H1 (cell line): ENCODE data around the gene EEPD1.

Experiments
- EGR1 ChIP-seq: IDR thresholded peaks from 2 replicates; pipeline ENCODE4 v1.6.1; 2011; ENCODE audit warnings: low read depth, low read length, borderline replicate concordance
- GTF2F1 ChIP-seq: IDR thresholded peaks from 2 replicates; pipeline ENCODE4 v1.6.1; 2012; ENCODE audit warnings: low read depth, low read length, improper control_type of control experiment, borderline replicate concordance
- JUN ChIP-seq: IDR thresholded peaks from 2 replicates; pipeline ENCODE4 v1.6.1; 2011; ENCODE audit warnings: low read depth, mild to moderate bottlenecking, improper control_type of control experiment, low read length
- NRF1 ChIP-seq: IDR thresholded peaks from 2 replicates; pipeline ENCODE4 v1.6.1; 2011; ENCODE audit warnings: mild to moderate bottlenecking, low read depth, low read length, improper control_type of control experiment
- PHF8 ChIP-seq: fragments of 200-600 bp; sonication (generic); conservative IDR thresholded peaks from 2 replicates; pipeline ENCODE4 v1.7.1; 2012; ENCODE audit warnings: low read depth, mild to moderate bottlenecking, inconsistent platforms, low read length, moderate library complexity
- POLR2AphosphoS5 ChIP-seq: IDR thresholded peaks from 2 replicates; pipeline ENCODE4 v1.6.1; 2011; ENCODE audit warnings: low read depth, low read length
- RFX5 ChIP-seq: IDR thresholded peaks from 2 replicates; pipeline ENCODE4 v1.6.1; 2011; ENCODE audit warnings: low read depth, low read length, improper control_type of control experiment, borderline replicate concordance
- SP1 ChIP-seq: IDR thresholded peaks from 2 replicates; pipeline ENCODE4 v1.6.1; 2011; ENCODE audit warnings: low read depth, low read length
- TF ChIP-seq, protein P1 (sequence below), 3 experiments: IDR thresholded peaks; 1 replicate in 2 of 3; 2 replicates in 1 of 3; pipeline versions ENCODE4 v1.5.1 to v1.6.1; 2011; ENCODE audit warnings: low read length in 3 of 3, mild to moderate bottlenecking in 3 of 3, inconsistent platforms in 2 of 3, low read depth in 1 of 3, moderate library complexity in 1 of 3; ENCODE audit not compliant: insufficient read depth in 1 of 3; ENCODE audit errors: control extremely low read depth in 1 of 3

DNA sequence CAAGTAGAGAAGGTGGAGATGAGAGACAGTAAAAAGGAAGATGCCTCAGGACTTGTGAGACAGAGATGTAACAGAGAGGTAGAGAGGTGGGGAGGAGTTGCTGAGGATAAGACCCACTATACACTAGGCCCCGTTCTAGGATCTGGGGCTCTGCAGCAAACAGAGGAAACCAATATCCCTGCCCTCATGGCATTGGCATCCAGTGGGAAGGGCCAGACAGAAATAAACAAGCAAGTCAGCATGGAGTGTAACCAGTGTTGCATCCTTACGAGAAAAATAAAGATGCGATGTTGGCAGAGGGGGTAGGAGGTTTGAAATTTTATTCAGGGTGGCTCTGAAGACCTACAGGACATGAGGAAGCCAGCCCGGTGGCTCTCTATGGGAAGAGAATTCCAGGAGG, 22.0 kb upstream of the EEPD1 start:
- TF ChIP-seq, protein P1, sequence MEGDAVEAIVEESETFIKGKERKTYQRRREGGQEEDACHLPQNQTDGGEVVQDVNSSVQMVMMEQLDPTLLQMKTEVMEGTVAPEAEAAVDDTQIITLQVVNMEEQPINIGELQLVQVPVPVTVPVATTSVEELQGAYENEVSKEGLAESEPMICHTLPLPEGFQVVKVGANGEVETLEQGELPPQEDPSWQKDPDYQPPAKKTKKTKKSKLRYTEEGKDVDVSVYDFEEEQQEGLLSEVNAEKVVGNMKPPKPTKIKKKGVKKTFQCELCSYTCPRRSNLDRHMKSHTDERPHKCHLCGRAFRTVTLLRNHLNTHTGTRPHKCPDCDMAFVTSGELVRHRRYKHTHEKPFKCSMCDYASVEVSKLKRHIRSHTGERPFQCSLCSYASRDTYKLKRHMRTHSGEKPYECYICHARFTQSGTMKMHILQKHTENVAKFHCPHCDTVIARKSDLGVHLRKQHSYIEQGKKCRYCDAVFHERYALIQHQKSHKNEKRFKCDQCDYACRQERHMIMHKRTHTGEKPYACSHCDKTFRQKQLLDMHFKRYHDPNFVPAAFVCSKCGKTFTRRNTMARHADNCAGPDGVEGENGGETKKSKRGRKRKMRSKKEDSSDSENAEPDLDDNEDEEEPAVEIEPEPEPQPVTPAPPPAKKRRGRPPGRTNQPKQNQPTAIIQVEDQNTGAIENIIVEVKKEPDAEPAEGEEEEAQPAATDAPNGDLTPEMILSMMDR (IDR thresholded peaks at IDR 0.05; ENCODE audit: control extremely low read depth in 1 of 3, insufficient read depth in 1 of 3, low read depth in 1 of 3, low read length in 3 of 3): no peak
- no peak for TF ChIP-seq GTF2F1
- TF ChIP-seq RFX5: no peak
- TF ChIP-seq NRF1: no peak
- no peak for TF ChIP-seq SP1
- TF ChIP-seq POLR2AphosphoS5: no peak
- TF ChIP-seq EGR1: no peak
- no peak for TF ChIP-seq JUN
- TF ChIP-seq PHF8: no peak
